ENCODE measurements around the gene TLR4. TPM values are rescaled to one million over a fixed set of nuclear protein-coding genes. Genes with fewer than 3 reads are reported as not detected.

The TLR4 gene
- total and polyA plus RNA-seq, 11 donors, result 2.0 to 37.4 (median 10.3) TPM

- Histone ChIP-seq H3K4me3 (no peak overlapping the region), H3K27ac (no peak overlapping the region), H3K9me3 (no peaks in the 10 kb centered on the region), H3K36me3 (no peaks in the 10 kb centered on the region), H3K27me3 (peaks cover 0 to 28% (median 0%) of the 10 kb centered on the region in 9 donors), H3K4me1 (peaks cover 0 to 15% (median 5%) of the 10 kb centered on the region in 12 donors)
- DNase-seq, result no peak
- 70 to 81% (median 76%) methylated on average over 4 of the region's 4 CpGs for WGBS, 4 donors
- TF ChIP-seq POLR2A (IDR thresholded peaks at IDR 0.05) (no peak), CTCF (IDR thresholded peaks at IDR 0.05) (no peak)
- intact Hi-C loops (cut with DNase I), result no loop called here
- no peak for ATAC-seq
Observed at GRCh38 chr9:117742131-117742530, 37.9 kb downstream of the TLR4 start.

- WGBS, 4 donors, result 60 to 67% (median 65%) methylated on average over 3 of the region's 3 CpGs
- ATAC-seq, result no peak
- Histone ChIP-seq H3K36me3 (no peaks in the 10 kb centered on the region), H3K27me3 (peaks cover 0 to 28% (median 0%) of the 10 kb centered on the region in 9 donors), H3K9me3 (no peaks in the 10 kb centered on the region), H3K27ac (peak overlapping the region in 2 of 12 donors; percentile 10 to 21), H3K4me3 (peak overlapping the region in 9 of 12 donors; percentile 20 to 64 (median 53)), H3K4me1 (peaks cover 0 to 15% (median 5%) of the 10 kb centered on the region in 12 donors)
- DNase-seq, result no peak
- intact Hi-C loops (cut with DNase I), result no loop called here
- TF ChIP-seq POLR2A (IDR thresholded peaks at IDR 0.05) (no peak), CTCF (IDR thresholded peaks at IDR 0.05) (no peak)
Observed at GRCh38 chr9:117744369-117744768, 40.2 kb downstream of the TLR4 start.

GRCh38 chr9:117744856-117745389 lies 40.7 kb downstream of the TLR4 start:
- DNase-seq (peak in 4 of 5 donors; percentile 9 to 54 (median 28)), ATAC-seq (peak; percentile 9 to 65 (median 54))
- intact Hi-C loops (cut with DNase I), result no loop called here
- TF ChIP-seq CTCF (IDR thresholded peaks at IDR 0.05), result no peak
- 3 to 12% (median 6%) methylated on average over 42 to 46 of the region's 46 CpGs for WGBS, 4 donors
- no peaks in the 10 kb centered on the region for H3K36me3 ChIP-seq
- peak overlapping the region; percentile 19 to 64 (median 50) for H3K4me3 ChIP-seq
- H3K27me3 ChIP-seq, result peaks cover 0 to 28% (median 0%) of the 10 kb centered on the region in 9 donors
- H3K9me3 ChIP-seq, result no peaks in the 10 kb centered on the region
- peaks cover 0 to 15% (median 5%) of the 10 kb centered on the region in 12 donors for H3K4me1 ChIP-seq
- H3K27ac ChIP-seq, result peak overlapping the region in 3 of 12 donors; percentile 6 to 21 (median 10)

GRCh38 chr9:117745598-117745997 lies 41.4 kb downstream of the TLR4 start:
- Histone ChIP-seq H3K9me3 (no peaks in the 10 kb centered on the region), H3K27me3 (peaks cover 0 to 28% (median 0%) of the 10 kb centered on the region in 9 donors), H3K27ac (no peak overlapping the region), H3K4me3 (peak overlapping the region in 9 of 12 donors; percentile 45 to 64 (median 53)), H3K4me1 (peaks cover 0 to 15% (median 5%) of the 10 kb centered on the region in 12 donors), H3K36me3 (no peaks in the 10 kb centered on the region)
- intact Hi-C loops (cut with DNase I), result no loop called here
- DNase-seq (no peak), ATAC-seq (peak in 1 of 4 donors; percentile 53)
- WGBS, 4 donors, result 55 to 63% (median 59%) methylated on average over 8 of the region's 8 CpGs
- no peak for TF ChIP-seq CTCF (IDR thresholded peaks at IDR 0.05)
- no peak for TF ChIP-seq POLR2A (IDR thresholded peaks at IDR 0.05)
